PC-9 (cell line): ENCODE data around the gene ZNF593OS. TPM values are rescaled to one million over a fixed set of nuclear protein-coding genes. Genes with fewer than 3 reads are reported as not detected.

Source experiments
- BruUV-seq: library from RNA; stranded (reverse); fragments of 400-500 nt; replicated peaks from 2 replicates; lab custom pipeline; 2021; lab: Mats Ljungman, UMichigan
- CTCF ChIA-PET: fragments of 300-600 bp; sonication (Branson Sonifier 250); formaldehyde crosslinking; loops from one replicate; lab custom pipeline; 2022; ENCODE audit warnings: antibody characterized with exemption; lab: Charles Lee
- POLR2A ChIA-PET: fragments of 300-600 bp; sonication (Branson Sonifier 250); formaldehyde crosslinking; loops from one replicate; lab custom pipeline; 2022; ENCODE audit warnings: antibody characterized with exemption; ENCODE audit not compliant: unreplicated experiment; lab: Charles Lee
- DNase-seq, 2 experiments: peaks; one replicate each; pipeline versions ENCODE4 v3.0.0 to v3.0.0-alpha.2; 2015 to 2022; ENCODE audit warnings: mixed read lengths in 1 of 2
- H2AFZ ChIP-seq: fragments of 200-600 bp; sonication (generic); 2 replicates; pipeline ENCODE4 v1.8.1; 2017; ENCODE audit warnings: antibody characterized with exemption
- H3F3A ChIP-seq: fragments of 200-600 bp; sonication (generic); 2 replicates; pipeline ENCODE4 v1.8.1; 2017; ENCODE audit warnings: antibody characterized with exemption, mild to moderate bottlenecking, low read depth; ENCODE audit not compliant: insufficient read depth
- H3K27ac ChIP-seq: fragments of 200-600 bp; sonication (generic); 2 replicates; pipeline ENCODE4 v1.6.1; 2016; ENCODE audit warnings: mixed run types
- H3K27me3 ChIP-seq: fragments of 200-600 bp; sonication (generic); 2 replicates; pipeline ENCODE4 v1.6.1; 2016; ENCODE audit warnings: low read depth, mixed run types; ENCODE audit not compliant: insufficient read depth
- H3K36me3 ChIP-seq: fragments of 200-600 bp; sonication (generic); 2 replicates; pipeline ENCODE4 v1.6.1; 2016; ENCODE audit warnings: low read depth, mixed run types
- H3K4me1 ChIP-seq: fragments of 200-600 bp; sonication (generic); replicated peaks from 2 replicates; pipeline ENCODE4 v1.6.1; 2016; ENCODE audit warnings: mixed run types; ENCODE audit not compliant: insufficient read depth
- H3K4me2 ChIP-seq: fragments of 200-600 bp; sonication (generic); 2 replicates; pipeline ENCODE4 v1.6.1; 2017; ENCODE audit warnings: mixed run types
- H3K4me3 ChIP-seq: fragments of 200-600 bp; sonication (generic); 2 replicates; pipeline ENCODE4 v1.6.1; 2016; ENCODE audit warnings: mixed run types
- H3K79me2 ChIP-seq: fragments of 200-600 bp; sonication (generic); 2 replicates; pipeline ENCODE4 v1.6.1; 2017; ENCODE audit warnings: low read depth, mixed run types
- H3K9me2 ChIP-seq: fragments of 200-600 bp; sonication (generic); 2 replicates; pipeline ENCODE4 v1.8.1; 2017; ENCODE audit warnings: mild to moderate bottlenecking; ENCODE audit not compliant: insufficient read depth
- H3K9me3 ChIP-seq: fragments of 200-600 bp; sonication (generic); 2 replicates; pipeline ENCODE4 v1.8.1; 2016; ENCODE audit warnings: low read depth; ENCODE audit not compliant: insufficient read depth
- H4K20me1 ChIP-seq: fragments of 200-600 bp; sonication (generic); 2 replicates; pipeline ENCODE4 v1.8.1; 2017; ENCODE audit not compliant: insufficient read depth
- EZH2 ChIP-seq: fragments of 200-600 bp; sonication (generic); IDR thresholded peaks from 2 replicates; pipeline ENCODE4 v1.8.0; 2017; ENCODE audit warnings: antibody characterized with exemption, low read depth
- intact Hi-C: fragments of 100-400 bp; cut with micrococcal nuclease; formaldehyde crosslinking; loops from one replicate; pipeline ENCODE4 v1.10.0; 2022; ENCODE audit not compliant: unreplicated experiment
- total RNA-seq: library from RNA; stranded (reverse); gene quantifications from 2 replicates; pipeline ENCODE4 v1.2.3, GENCODE V29; 2021
- TF ChIP-seq, protein P1 (sequence below): fragments of 200-600 bp; sonication (generic); conservative IDR thresholded peaks from 2 replicates; pipeline ENCODE4 v1.6.1; 2017; ENCODE audit warnings: mixed run types, antibody characterized with exemption, mild to moderate bottlenecking, moderate library complexity

ZNF593OS gene
- total RNA-seq, 1 experiment from 2014 or later, result not detected

DNA sequence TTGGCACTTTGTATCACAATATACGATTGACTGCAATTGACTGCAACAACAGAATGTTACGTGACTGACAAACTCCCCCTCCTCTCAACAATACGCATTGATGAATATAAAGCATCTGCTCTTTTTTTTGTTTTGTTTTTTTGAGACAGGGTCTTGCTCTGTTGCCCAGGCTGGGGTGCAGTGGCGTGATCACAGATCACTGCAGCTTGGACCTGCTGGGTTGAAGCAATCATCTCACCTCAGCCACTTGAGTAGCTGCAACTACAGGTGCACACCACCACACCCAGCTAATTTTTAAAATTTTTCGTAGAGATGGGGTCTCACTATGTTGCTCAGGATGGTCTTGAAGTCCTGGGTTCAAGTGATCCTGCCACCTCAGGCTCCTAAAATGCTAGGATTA is 41.1 kb upstream of the ZNF593OS start:
- no peaks in the 10 kb centered on the region for H3K27me3 ChIP-seq
- ChIA-PET CTCF (no interaction called here), POLR2A (no interaction called here)
- no peak overlapping the region for H3K4me2 ChIP-seq
- H3K9me3 ChIP-seq, result no peaks in the 10 kb centered on the region
- H3K4me3 ChIP-seq, result no peak overlapping the region
- H4K20me1 ChIP-seq, result no peaks in the 10 kb centered on the region
- H3K36me3 ChIP-seq, result no peaks in the 10 kb centered on the region
- no peak for DNase-seq
- no peaks in the 10 kb centered on the region for H3K4me1 ChIP-seq
- no peaks in the 10 kb centered on the region for H3K9me2 ChIP-seq
- no peak overlapping the region for H2AFZ ChIP-seq
- H3K27ac ChIP-seq, result no peak overlapping the region
- no peaks in the 10 kb centered on the region for H3K79me2 ChIP-seq
- no peaks in the 10 kb centered on the region for H3F3A ChIP-seq
- intact Hi-C loops, result no loop called here
- BruUV-seq, result no TSS peak
- TF ChIP-seq EZH2, result no peak
- TF ChIP-seq, protein P1, sequence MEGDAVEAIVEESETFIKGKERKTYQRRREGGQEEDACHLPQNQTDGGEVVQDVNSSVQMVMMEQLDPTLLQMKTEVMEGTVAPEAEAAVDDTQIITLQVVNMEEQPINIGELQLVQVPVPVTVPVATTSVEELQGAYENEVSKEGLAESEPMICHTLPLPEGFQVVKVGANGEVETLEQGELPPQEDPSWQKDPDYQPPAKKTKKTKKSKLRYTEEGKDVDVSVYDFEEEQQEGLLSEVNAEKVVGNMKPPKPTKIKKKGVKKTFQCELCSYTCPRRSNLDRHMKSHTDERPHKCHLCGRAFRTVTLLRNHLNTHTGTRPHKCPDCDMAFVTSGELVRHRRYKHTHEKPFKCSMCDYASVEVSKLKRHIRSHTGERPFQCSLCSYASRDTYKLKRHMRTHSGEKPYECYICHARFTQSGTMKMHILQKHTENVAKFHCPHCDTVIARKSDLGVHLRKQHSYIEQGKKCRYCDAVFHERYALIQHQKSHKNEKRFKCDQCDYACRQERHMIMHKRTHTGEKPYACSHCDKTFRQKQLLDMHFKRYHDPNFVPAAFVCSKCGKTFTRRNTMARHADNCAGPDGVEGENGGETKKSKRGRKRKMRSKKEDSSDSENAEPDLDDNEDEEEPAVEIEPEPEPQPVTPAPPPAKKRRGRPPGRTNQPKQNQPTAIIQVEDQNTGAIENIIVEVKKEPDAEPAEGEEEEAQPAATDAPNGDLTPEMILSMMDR, result no peak

- intact Hi-C loops, result no loop called here
- CTCF ChIA-PET, result interaction anchor here (0.6 kb wide), 2 partner anchors 33 to 252 kb away, joined by 6 read pairs; partner anchors contain the start of gene CNKSR1
These were observed 38.7 kb upstream of the ZNF593OS start for GRCh38 chr1:26210147-26210870.

GRCh38 chr1:26203642-26204318 is 32.1 kb upstream of the ZNF593OS start:
- Histone ChIP-seq H3K9me2 (no peaks in the 10 kb centered on the region; the same call in 1 of the 2 replicates), H3K9me3 (no peaks in the 10 kb centered on the region), H2AFZ (no peak overlapping the region), H4K20me1 (no peaks in the 10 kb centered on the region), H3K4me1 (no peaks in the 10 kb centered on the region), H3K79me2 (no peaks in the 10 kb centered on the region), H3K27me3 (peaks cover 12% of the 10 kb centered on the region; the same call in 1 of the 2 replicates), H3K36me3 (no peaks in the 10 kb centered on the region), H3F3A (no peaks in the 10 kb centered on the region), H3K4me2 (no peak overlapping the region), H3K4me3 (no peak overlapping the region), H3K27ac (no peak overlapping the region)
- TF ChIP-seq, protein P1, result no peak
- TF ChIP-seq EZH2, result no peak
- BruUV-seq, result no TSS peak
- intact Hi-C loops, result no loop called here
- DNase-seq, result no peak
- ChIA-PET CTCF (no interaction called here), POLR2A (no interaction called here)

More at GRCh38 chr1:26210147-26210870, 38.7 kb upstream of the ZNF593OS start:
- H2AFZ ChIP-seq, result no peak overlapping the region
- H3K27ac ChIP-seq, result no peak overlapping the region
- DNase-seq, result no peak
- TF ChIP-seq, protein P1, result no peak
- TF ChIP-seq EZH2, result no peak
- H3K9me2 ChIP-seq, result no peaks in the 10 kb centered on the region
- no peak overlapping the region for H3K4me3 ChIP-seq
- no peaks in the 10 kb centered on the region for H3K36me3 ChIP-seq
- POLR2A ChIA-PET, result no interaction called here
- H4K20me1 ChIP-seq, result no peaks in the 10 kb centered on the region
- BruUV-seq, result no TSS peak
- H3F3A ChIP-seq, result no peaks in the 10 kb centered on the region
- no peak overlapping the region for H3K4me2 ChIP-seq
- no peaks in the 10 kb centered on the region for H3K4me1 ChIP-seq
- no peaks in the 10 kb centered on the region for H3K27me3 ChIP-seq
- no peaks in the 10 kb centered on the region for H3K79me2 ChIP-seq
- H3K9me3 ChIP-seq, result no peaks in the 10 kb centered on the region
